HepG2 (cell line): Measurements from ENCODE around the gene TMEM214. TPM values are rescaled to one million over a fixed set of nuclear protein-coding genes. Genes with fewer than 3 reads are reported as not detected.

ENCODE experiments used
- ATAC-seq: fragments of 200-7000 bp; cut with Tn5 transposase; 3 replicates; pipeline ENCODE4 v1.9.1; 2020; ENCODE audit warnings: mild to moderate bottlenecking, moderate library complexity
- BruUV-seq: library from RNA; stranded (reverse); fragments of 400-500 nt; replicated peaks from 2 replicates; lab custom pipeline; 2021; lab: Mats Ljungman, UMichigan
- CTCF ChIA-PET: fragments of 300-600 bp; formaldehyde crosslinking; extraction: SDS; loops from one replicate; lab custom pipeline; 2021; ENCODE audit warnings: low total read pairs, inconsistent platforms, low intra/inter-chr PET ratio; lab: Yijun Ruan, JAX
- POLR2A ChIA-PET: fragments of 350-600 bp; sonication (Branson Sonifier 250); formaldehyde crosslinking; loops from one replicate; lab custom pipeline; 2020; ENCODE audit warnings: antibody characterized with exemption, inconsistent platforms; lab: Yijun Ruan, JAX
- DNase-seq: peaks from one replicate; pipeline ENCODE4 v3.0.0-alpha.2; 2015; ENCODE audit warnings: low spot score
- FAIRE-seq: peaks from 3 replicates; lab custom pipeline; 2011; peaks lifted over from hg19 to GRCh38; lab: Jason Lieb, UNC
- H2AFZ ChIP-seq: one replicate; pipeline ENCODE4 v1.6.1; 2011; ENCODE audit warnings: low read length, inconsistent platforms
- H3K27ac ChIP-seq: fragments of 300-600 bp; 3 replicates; pipeline ENCODE4 v1.8.0; 2011; ENCODE audit warnings: mixed run types, mild to moderate bottlenecking, mixed read lengths, low read length, inconsistent platforms; ENCODE audit not compliant: insufficient read depth; ENCODE audit errors: extremely low read length
- H3K27me3 ChIP-seq, 2 experiments: fragments of 200-600 bp in 1 of 2; 2 replicates in 1 of 2; 3 replicates in 1 of 2; pipeline versions ENCODE4 v1.6.0 to v1.8.0; 2011; ENCODE audit warnings: low read length in 2 of 2, mild to moderate bottlenecking in 2 of 2, moderate library complexity in 2 of 2, inconsistent platforms in 1 of 2; ENCODE audit not compliant: insufficient read depth in 2 of 2, control insufficient read depth in 1 of 2
- H3K36me3 ChIP-seq, 2 experiments: fragments of 200-600 bp in 1 of 2; replicated peaks in 1 of 2; 2 replicates in 1 of 2; 3 replicates in 1 of 2; pipeline versions ENCODE4 v1.5.1 to v1.8.0; 2011; ENCODE audit warnings: low read length in 2 of 2, inconsistent platforms in 1 of 2; ENCODE audit not compliant: insufficient read depth in 2 of 2, control insufficient read depth in 1 of 2
- H3K4me1 ChIP-seq: 2 replicates; pipeline ENCODE4 v1.5.1; 2012; ENCODE audit warnings: low read length, inconsistent platforms; ENCODE audit not compliant: insufficient read depth
- H3K4me2 ChIP-seq: 2 replicates; pipeline ENCODE4 v1.6.0; 2011; ENCODE audit warnings: low read depth, low read length, inconsistent platforms
- H3K4me3 ChIP-seq, 3 experiments: fragments of 200-600 bp in 1 of 3; sonication (generic), shearing (Covaris generic) in 1 of 3; replicated peaks in 1 of 3; 2 replicates each; pipeline ENCODE4 v1.5.1; 2011 to 2016; ENCODE audit warnings: low read length in 3 of 3, inconsistent platforms in 2 of 3, low read depth in 2 of 3, mild to moderate bottlenecking in 2 of 3, control low read depth in 1 of 3, mixed read lengths in 1 of 3; ENCODE audit not compliant: insufficient read depth in 1 of 3
- H3K79me2 ChIP-seq: one replicate; pipeline ENCODE4 v1.6.1; 2011; ENCODE audit warnings: low read length, inconsistent platforms; ENCODE audit not compliant: insufficient read depth
- H3K9ac ChIP-seq: 2 replicates; pipeline ENCODE4 v1.6.0; 2011; ENCODE audit warnings: mild to moderate bottlenecking, low read depth, low read length, inconsistent platforms; ENCODE audit not compliant: insufficient read depth
- H3K9me3 ChIP-seq: 2 replicates; pipeline ENCODE4 v1.5.1; 2012; ENCODE audit warnings: mild to moderate bottlenecking, low read length
- H4K20me1 ChIP-seq: 2 replicates; pipeline ENCODE4 v1.6.0; 2011; ENCODE audit warnings: inconsistent platforms, mild to moderate bottlenecking, low read length, moderate library complexity; ENCODE audit not compliant: insufficient read depth
- ATF7-NPFF ChIP-seq: sonication (generic); formaldehyde crosslinking; IDR thresholded peaks from 2 replicates; pipeline ENCODE4 v1.8.1; 2023; ENCODE audit warnings: mild to moderate bottlenecking, low read depth, missing genetic modification reagents, moderate library complexity
- DPF2 ChIP-seq: sonication (generic); formaldehyde crosslinking; IDR thresholded peaks from 2 replicates; pipeline ENCODE4 v1.4.0; 2020; ENCODE audit warnings: mild to moderate bottlenecking, low read depth, missing genetic modification reagents, borderline replicate concordance
- EEA1 ChIP-seq: sonication (generic); formaldehyde crosslinking; IDR thresholded peaks from 2 replicates; pipeline ENCODE4 v1.5.1; 2020; ENCODE audit warnings: mild to moderate bottlenecking, missing genetic modification reagents, borderline replicate concordance
- IRF9 ChIP-seq: sonication (generic); formaldehyde crosslinking; IDR thresholded peaks from 2 replicates; pipeline ENCODE4 v1.8.0; 2022; ENCODE audit warnings: missing genetic modification reagents, mild to moderate bottlenecking, borderline replicate concordance
- POGK ChIP-seq: sonication (generic); formaldehyde crosslinking; conservative IDR thresholded peaks from 2 replicates; pipeline ENCODE4 v1.8.0; 2022; ENCODE audit warnings: mild to moderate bottlenecking, moderate library complexity, missing genetic modification reagents
- POLR2A ChIP-seq, 2 experiments: IDR thresholded peaks; 2 replicates each; pipeline ENCODE4 v1.6.1; 2011; ENCODE audit warnings: low read depth in 2 of 2, low read length in 2 of 2, mild to moderate bottlenecking in 1 of 2, moderate library complexity in 1 of 2; ENCODE audit not compliant: insufficient read depth in 1 of 2
- RBM39 ChIP-seq: fragments of 200-400 bp; formaldehyde crosslinking; IDR thresholded peaks from one replicate; pipeline ENCODE4 v1.6.1; 2018; ENCODE audit warnings: antibody characterized with exemption, mild to moderate bottlenecking, low read depth, low read length; ENCODE audit not compliant: poor library complexity, severe bottlenecking
- TERF1 ChIP-seq: sonication (generic); formaldehyde crosslinking; IDR thresholded peaks from 2 replicates; pipeline ENCODE4 v1.8.0; 2022; ENCODE audit warnings: mild to moderate bottlenecking, missing genetic modification reagents, moderate library complexity
- TRIM24 ChIP-seq: sonication (generic); formaldehyde crosslinking; IDR thresholded peaks from 2 replicates; pipeline ENCODE4 v1.8.0; 2022; ENCODE audit warnings: mild to moderate bottlenecking, missing genetic modification reagents
- ZNF251 ChIP-seq: sonication (generic); formaldehyde crosslinking; IDR thresholded peaks from 2 replicates; pipeline ENCODE4 v1.9.0; 2021; ENCODE audit warnings: mild to moderate bottlenecking, missing genetic modification reagents
- ZNF274 ChIP-seq: sonication (generic); formaldehyde crosslinking; IDR thresholded peaks from 2 replicates; pipeline ENCODE4 v1.5.1; 2020; ENCODE audit warnings: mild to moderate bottlenecking, missing genetic modification reagents
- ZNF350 ChIP-seq: sonication (generic); formaldehyde crosslinking; IDR thresholded peaks from 2 replicates; pipeline ENCODE4 v1.4.0; 2020; ENCODE audit warnings: mild to moderate bottlenecking, low read depth, missing genetic modification reagents, borderline replicate concordance
- ZNF383 ChIP-seq: sonication (generic); formaldehyde crosslinking; IDR thresholded peaks from 2 replicates; pipeline ENCODE4 v1.4.0; 2020; ENCODE audit warnings: missing genetic modification reagents, mild to moderate bottlenecking, borderline replicate concordance
- ZNF574 ChIP-seq: sonication (generic); formaldehyde crosslinking; IDR thresholded peaks from 2 replicates; pipeline ENCODE4 v1.4.0; 2020; ENCODE audit warnings: missing genetic modification reagents
- WGBS: methylation state at CpG from one replicate; pipeline ENCODE4 v1.1.6; 2017; ENCODE audit warnings: low lambda C conversion rate; 5-methylcytosine and 5-hydroxymethylcytosine counted together
- in situ Hi-C: cut with HindIII; loops from 2 replicates; pipeline ENCODE4 v1.10.0; 2017; ENCODE audit warnings: low pct_unique_long_range_greater_than_20kb; ENCODE audit not compliant: extremely low pct_ligation_motif_present
- intact Hi-C: fragments of 100-400 bp; cut with micrococcal nuclease; formaldehyde crosslinking; loops from one replicate; pipeline ENCODE4 v1.10.0; 2022; ENCODE audit not compliant: unreplicated experiment
- polyA plus RNA-seq, 8 experiments: library from polyadenylated mRNA; depleted of rRNA in 3 of 8; stranded (reverse) in 7 of 8; unstranded in 1 of 8; fragments of >200 nt; fragmentation: Illumina TruSeq in 4 of 8; extraction: Trizol in 4 of 8; gene quantifications; 2 replicates each; pipeline versions ENCODE4 v1.2.1 to v1.2.3, GENCODE V29; 2011 to 2016; ENCODE audit warnings: low read depth in 4 of 8, missing spikeins in 1 of 8, mixed read lengths in 1 of 8; ENCODE audit not compliant: insufficient read depth in 1 of 8
- total RNA-seq, 5 experiments: library from RNA; depleted of rRNA; stranded (reverse); fragments of >200 nt; fragmentation: Illumina TruSeq; extraction: Trizol; gene quantifications; 2 replicates each; pipeline ENCODE4 v1.2.3, GENCODE V29; 2016; ENCODE audit warnings: low read depth in 1 of 5

TMEM214 gene
- total and polyA plus RNA-seq, 2 of the 13 experiments (the other 11 are each of a cell fraction or from before 2014, with no cell fraction given), result 58.3 to 132 TPM

- TF ChIP-seq IRF9 (CRISPR knock-in tag) (no peak), RBM39 (peak; percentile 27), TRIM24 (CRISPR knock-in tag) (no peak), EEA1 (CRISPR knock-in tag) (peak; percentile 65; the same call in 1 of the 2 replicates), ZNF274 (CRISPR knock-in tag) (0 out of 2 replicates have a peak, but pooled peaks have one; percentile 28)
Measured at GRCh38 chr2:27080603-27080936, 47.8 kb downstream of the TMEM214 start (continued).

GRCh38 chr2:27081984-27082772, 49.4 kb downstream of the TMEM214 start:
- intact Hi-C loops (loop anchor here (10.0 kb wide), 1 partner anchor 47 kb away; the partner anchor contains the start of gene TMEM214), in situ Hi-C loops (no loop called here)
- BruUV-seq, result no TSS peak
- WGBS, result 97% methylated on average over 24 of the region's 38 CpGs
- FAIRE-seq (no peak), DNase-seq (no peak), ATAC-seq (no peak)
- peak overlapping the region; percentile 65 for H3K27ac ChIP-seq
- H3K79me2 ChIP-seq, result peaks cover 5% of the 10 kb centered on the region
- no peaks in the 10 kb centered on the region for H3K27me3 ChIP-seq
- ChIA-PET POLR2A (interaction anchor here (0.5 to 9.2 kb wide), 15 partner anchors 10 to 229 kb away, joined by 3 to 106 read pairs (median 4); partner anchors contain the start of genes ABHD1, AGBL5, OST4 and TMEM214), CTCF (no interaction called here)
- peak overlapping the region; percentile 38; the same call in 1 of the 2 replicates for H3K9ac ChIP-seq
- no peaks in the 10 kb centered on the region for H3K9me3 ChIP-seq
- peaks cover 76% of the 10 kb centered on the region for H3K4me1 ChIP-seq
- H3K4me2 ChIP-seq, result peak overlapping the region; percentile 72
- H4K20me1 ChIP-seq, result no peaks in the 10 kb centered on the region
- H3K4me3 ChIP-seq, result peak overlapping the region in 2 of 3 experiments; percentile 6 to 65; a peak in 1 of 6 replicates
- H3K36me3 ChIP-seq, result no peaks in the 10 kb centered on the region
- no peak overlapping the region for H2AFZ ChIP-seq
- TF ChIP-seq DPF2 (CRISPR knock-in tag) (no peak), ZNF251 (CRISPR knock-in tag) (no peak), ZNF350 (no peak), ATF7-NPFF (0 out of 2 replicates have a peak, but pooled peaks have one; percentile 39), POLR2A (IDR thresholded peaks at IDR 0.05; ENCODE audit: insufficient read depth in 1 of 2, low read depth in 2 of 2, low read length in 2 of 2) (no peak), POGK (CRISPR knock-in tag) (0 out of 2 replicates have a peak, but pooled peaks have one; percentile 33), ZNF383 (no peak), ZNF574 (CRISPR knock-in tag) (no peak), TERF1 (no peak)
